GM19043 (cell line): ENCODE data around the gene EXOC6B.

Experiments used
- ATAC-seq: cut with Tn5 transposase; IDR thresholded peaks from one replicate; pipeline ENCODE4 v1.9.1; 2021; ENCODE audit warnings: low read depth; ENCODE audit not compliant: unreplicated experiment

The EXOC6B gene

DNA sequence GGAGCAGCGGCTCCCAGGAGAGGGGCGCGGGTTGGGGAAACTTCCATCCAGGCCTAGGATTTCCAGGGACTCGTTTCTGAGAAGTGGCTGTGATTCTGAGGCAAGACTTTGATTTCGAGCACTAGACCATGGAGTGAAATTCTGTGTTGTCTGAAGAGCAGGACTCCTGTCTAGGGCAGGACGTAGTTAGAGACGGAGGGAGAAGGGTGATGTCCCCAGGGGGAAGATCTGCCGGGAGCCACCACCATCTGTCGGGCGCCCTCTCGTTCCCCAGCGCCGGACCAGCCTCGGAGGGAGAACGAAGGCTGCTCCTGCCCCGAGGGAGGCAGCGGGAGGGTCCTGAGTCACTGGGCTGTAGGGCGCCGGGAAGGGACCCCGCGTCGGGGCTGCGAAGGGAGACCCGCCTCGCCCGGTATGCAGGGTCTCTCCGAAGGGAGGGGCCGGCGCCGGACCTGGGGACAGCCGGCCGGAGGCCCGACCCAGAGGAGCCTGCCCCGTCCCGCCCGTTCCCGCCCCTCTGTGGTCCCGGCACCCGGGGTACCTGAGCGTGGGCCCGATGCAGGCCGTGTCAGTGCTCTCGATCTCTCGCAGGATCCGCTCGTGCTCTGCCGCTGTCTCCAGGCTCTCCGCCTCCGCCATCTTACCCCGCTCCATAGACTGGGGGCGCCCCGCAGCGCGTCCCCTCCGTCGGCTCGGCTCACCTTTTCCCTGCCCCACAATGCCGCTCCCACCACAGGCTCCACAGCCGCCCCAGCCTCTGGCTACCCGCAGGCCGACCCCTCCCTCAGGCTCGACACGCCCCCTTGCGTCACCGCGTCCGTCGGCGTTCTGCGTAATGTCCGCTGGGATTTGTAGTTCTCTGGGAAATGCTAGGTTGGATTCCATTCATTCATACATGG lies at the start of gene EXOC6B:
EXOC6B (minus strand) TSS at position 777 of the 899 bp plus-strand sequence.
- ATAC-seq, result peak; percentile 96

- ATAC-seq, result no peak
These were observed 46.0 kb upstream of the EXOC6B start for GRCh38 chr2:72871880-72872279.

GRCh38 chr2:72871060-72871459 lies 45.2 kb upstream of the EXOC6B start:
- no peak for ATAC-seq

DNA sequence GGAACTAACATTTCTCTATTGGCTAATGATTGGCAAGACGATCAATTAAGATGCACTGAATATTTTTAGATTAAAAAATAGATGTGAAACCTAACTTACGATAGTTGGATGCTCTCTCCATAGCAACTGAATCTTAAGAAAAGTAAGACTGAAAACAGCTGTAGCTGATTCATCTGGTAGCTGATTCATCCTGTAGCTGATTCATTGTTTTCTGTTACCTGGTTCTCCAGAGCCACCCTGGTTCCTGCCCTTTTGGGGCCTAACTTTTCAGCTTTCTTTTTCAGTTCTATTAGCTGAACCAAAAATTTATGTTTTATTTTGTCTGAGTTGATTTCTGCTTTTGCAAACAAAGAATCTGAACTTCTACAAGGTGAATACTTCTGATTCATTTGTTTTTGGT lies 38.7 kb upstream of the EXOC6B start:
- ATAC-seq, result peak; percentile 66

DNA sequence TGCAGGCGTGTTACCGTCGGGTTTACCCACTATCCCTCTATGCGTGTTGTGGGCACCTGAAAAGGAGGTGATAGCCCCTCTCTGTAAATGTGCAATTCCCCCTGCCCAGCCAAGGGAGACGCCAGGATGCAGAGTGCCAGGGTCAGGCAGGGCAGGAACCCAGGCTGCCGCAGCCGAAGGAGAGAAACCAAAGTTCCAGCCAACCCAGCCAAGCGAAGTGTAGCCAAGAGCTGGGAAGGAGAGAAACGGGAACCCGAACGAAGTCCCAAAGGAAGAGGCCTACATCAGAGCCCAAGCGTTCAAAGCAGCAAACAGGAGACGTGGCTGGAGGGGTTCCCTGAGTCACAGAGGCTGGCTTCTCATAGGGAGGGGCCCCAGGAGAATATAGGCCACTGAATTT lies 37.2 kb upstream of the EXOC6B start:
- no peak for ATAC-seq

DNA sequence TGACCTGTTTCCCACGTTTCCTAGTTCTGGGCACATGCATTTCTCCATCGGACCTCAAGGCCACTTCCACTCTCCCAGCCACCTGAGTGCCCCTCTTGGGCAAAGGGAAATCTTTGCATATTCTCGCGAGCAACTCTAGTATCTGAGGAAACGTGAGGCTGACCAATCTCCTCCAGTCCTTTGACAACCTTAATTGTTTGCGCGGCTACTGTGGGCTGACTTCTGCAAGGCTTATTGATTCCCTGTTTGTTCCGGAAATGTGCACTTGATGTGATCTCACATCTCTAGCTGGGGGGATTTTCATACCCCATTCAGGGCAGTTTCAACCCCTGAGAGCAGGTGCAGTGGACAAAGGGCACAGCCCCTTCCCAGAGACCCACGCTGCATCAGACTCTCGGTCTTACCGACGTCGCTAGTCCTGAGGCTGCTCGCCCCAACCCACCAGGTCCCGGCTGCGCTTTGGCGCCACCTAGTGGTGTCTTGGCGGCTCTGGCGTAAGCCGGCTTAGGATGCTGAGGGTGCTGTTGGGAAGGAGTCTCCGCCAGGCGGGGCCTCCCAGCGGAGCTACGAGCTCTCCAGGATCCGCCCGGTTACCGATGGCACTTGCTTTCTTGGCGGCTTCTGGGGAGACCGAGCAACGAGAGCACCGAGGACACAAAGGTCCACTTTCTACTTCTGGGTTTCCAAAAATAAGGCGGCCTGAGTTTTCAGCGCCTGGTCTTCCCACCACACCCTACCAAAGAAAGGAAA lies 36.6 kb upstream of the EXOC6B start:
- peak; percentile 89 for ATAC-seq

GRCh38 chr2:72859831-72860262 lies 34.0 kb upstream of the EXOC6B start:
- ATAC-seq, result no peak

- no peak for ATAC-seq
These were observed 25.5 kb upstream of the EXOC6B start for GRCh38 chr2:72851333-72851732.

GRCh38 chr2:72849138-72849462 lies 23.3 kb upstream of the EXOC6B start:
- ATAC-seq, result no peak

DNA sequence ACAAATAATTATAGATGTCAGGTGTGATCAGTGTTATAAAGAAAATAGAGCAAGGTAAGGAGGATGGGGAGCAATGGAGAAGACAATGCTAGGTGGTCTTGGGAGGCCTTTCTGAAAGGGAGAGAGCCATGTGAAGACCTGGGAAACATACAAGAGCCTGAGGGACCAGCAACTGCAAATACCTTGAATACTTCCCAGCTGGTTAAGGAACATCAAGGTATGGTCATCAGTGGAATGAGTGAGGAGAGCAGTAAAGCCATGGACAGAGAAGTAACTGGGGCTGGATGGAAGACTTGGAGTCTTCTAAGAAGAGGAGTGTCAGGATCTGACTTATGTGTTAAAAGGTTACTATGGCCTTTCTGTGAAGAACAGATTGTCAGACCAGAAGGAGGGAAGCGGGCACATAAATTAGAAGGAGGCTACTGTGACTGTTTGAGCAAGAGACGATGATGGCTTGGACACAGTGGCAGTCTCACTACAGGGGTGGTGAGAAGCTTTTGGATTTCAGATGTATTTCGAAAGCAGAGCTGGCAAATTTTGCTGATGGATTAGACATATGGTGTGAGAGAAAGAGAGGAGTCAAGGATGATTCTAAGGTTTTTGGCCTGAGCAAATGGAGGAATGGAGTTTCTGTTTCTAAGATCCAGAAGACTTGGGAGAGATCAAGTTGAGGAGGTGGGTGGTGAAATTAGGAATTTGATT lies 22.8 kb upstream of the EXOC6B start:
- no peak for ATAC-seq

- ATAC-seq, result no peak
These were observed 21.9 kb upstream of the EXOC6B start for GRCh38 chr2:72847534-72848315.

DNA sequence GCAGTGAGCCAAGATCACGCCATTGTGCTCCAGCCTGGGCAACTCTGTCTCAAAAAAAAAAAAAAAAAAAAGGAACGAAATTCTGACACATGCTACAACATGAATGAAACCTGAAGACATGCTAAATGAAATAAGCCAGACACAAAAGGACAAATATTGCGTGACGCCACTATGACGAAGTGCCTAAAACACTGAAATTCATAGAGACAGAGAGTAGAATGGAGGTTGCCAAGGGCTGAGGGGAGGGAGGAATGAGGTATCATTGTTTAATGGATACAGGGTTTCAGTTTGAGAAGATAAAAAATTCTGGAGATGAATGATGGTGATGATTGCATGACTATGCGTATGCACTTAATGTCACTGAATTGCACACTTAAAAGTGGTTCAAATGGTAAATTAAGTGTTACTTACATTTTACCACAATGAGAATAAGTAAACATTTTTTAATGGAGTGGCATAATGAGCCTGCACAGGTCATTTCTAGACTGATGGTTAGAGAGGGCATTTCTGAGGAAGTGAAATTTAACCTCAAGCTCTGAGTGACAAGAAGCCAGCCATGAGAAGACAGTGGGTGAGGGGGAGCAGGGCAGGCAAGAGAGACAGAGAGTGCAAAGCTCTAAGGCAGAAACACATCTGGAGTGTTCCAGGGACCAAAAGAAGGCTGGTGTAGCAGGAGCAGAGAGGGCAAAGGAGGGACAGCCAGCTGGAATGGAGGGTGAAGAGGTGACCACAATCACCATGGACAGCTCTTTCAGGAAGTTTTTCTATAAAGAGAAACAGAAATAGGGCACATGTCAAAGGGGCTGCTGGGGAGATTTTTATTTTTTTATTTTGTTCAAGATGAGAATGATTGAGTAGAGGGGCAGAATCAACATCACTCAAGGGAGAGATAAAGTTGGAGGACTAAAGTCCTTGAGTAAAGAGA lies 20.6 kb upstream of the EXOC6B start:
- ATAC-seq, result peak; percentile 79

DNA sequence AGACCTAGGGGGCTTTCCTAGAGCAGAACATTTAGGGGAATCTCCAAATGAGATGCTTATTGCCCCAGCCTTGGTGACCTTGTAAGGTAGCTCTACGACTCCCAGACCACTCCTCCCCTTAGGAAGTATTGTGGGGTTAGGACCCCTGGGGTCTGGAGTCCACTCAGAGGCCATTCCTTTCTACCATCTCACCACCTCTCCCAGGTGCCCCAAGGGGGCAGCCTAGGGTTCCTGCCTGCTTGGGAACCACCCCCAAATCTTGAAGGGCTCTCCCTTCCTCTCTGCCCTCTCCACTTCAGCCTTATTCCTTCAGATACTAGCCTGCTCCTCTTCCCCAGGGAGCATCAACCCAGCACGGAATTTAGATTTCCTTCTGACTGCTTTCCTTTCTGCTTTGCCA lies 17.5 kb upstream of the EXOC6B start:
- ATAC-seq, result no peak

DNA sequence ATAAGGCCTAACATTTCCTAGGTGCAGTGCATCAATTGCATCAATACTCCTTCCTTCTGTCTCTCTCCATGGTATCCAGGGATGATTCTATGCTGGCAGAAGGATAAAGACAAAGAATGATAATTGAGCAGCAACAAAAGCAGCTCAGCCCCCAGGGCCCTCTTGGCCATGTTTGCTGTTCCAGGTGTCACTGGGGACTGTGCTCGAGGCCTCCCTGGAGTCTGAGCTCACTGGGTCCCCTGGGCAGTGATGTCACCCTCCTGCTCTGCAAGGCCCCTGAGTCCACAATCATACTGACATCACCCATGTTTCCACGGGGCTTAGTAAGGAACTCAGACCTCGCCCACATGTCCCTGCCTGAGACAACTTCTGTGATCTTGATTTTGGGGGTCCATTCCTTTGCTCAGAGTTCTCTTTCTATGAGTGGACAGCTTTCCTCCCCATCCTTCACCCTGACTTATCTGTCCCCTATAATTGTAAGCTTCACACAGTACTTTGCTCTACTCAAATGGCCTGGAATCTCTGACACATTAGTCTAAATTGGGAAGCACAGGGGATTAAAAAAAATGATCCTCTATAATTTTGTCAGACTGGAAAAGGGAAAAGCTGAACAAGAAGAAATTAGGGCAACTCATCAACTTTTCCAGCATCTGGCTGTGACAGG lies 15.8 kb upstream of the EXOC6B start:
- ATAC-seq, result no peak

DNA sequence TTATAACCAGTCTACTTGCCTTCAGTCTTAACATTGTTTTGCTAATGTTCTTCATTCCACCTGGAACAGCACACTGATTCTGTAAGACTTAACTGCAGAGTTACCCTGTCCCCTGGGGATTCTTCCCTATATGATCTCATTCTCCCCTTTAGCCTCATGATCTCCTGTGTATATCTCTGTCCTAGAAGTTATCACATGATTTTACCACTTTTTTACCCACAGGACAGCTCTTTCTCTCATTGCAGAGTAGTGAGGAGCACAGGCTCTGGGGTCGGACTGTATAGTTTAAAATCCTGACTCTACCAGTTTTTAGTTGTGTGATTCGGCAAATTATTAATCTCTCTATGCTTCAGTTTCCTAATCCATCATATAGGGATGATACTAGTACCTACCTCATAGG lies 14.2 kb upstream of the EXOC6B start:
- no peak for ATAC-seq

DNA sequence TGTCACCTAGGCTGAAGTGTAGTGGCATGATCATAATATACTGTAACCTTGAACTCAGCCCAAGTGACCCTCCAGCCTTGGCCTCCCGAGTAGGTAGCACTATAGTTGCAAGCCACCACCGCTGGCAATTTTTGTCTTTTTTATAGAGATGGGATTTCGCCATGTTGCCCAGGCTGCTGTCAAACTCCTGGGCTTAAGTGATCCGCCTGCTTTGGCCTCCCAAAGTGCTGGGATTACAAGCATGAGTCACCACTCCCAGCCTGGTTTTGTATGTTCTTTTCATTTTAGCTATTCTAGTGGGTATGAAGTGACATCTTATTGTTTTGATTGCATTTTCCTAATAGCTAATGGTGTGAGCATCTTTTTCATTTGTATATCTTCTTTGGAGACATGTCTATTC lies 11.3 kb upstream of the EXOC6B start:
- no peak for ATAC-seq

GRCh38 chr2:72835403-72835802 lies 9.6 kb upstream of the EXOC6B start:
- no peak for ATAC-seq

- ATAC-seq, result no peak
These were observed 8.8 kb upstream of the EXOC6B start for GRCh38 chr2:72834596-72834995.
